GM12873 (cell line): ENCODE data around the gene WNK2.

Experiments used
- CTCF ChIP-seq: IDR thresholded peaks from 2 replicates; pipeline ENCODE4 v1.5.1; 2012; ENCODE audit warnings: low read depth, mild to moderate bottlenecking, moderate library complexity, low read length, control low read depth; ENCODE audit not compliant: insufficient read depth; ENCODE audit errors: missing control alignments

WNK2 gene

GRCh38 chr9:93292664-93293328, 108.9 kb downstream of the WNK2 start:
- no peak for TF ChIP-seq CTCF

- TF ChIP-seq CTCF: no peak
Observed at GRCh38 chr9:93294011-93294410, 110.1 kb downstream of the WNK2 start.

GRCh38 chr9:93295031-93295430, 111.1 kb downstream of the WNK2 start:
- no peak for TF ChIP-seq CTCF

- no peak for TF ChIP-seq CTCF
Observed at GRCh38 chr9:93295456-93296076, 111.6 kb downstream of the WNK2 start.

GRCh38 chr9:93296889-93297480, 113.0 kb downstream of the WNK2 start:
- no peak for TF ChIP-seq CTCF

- no peak for TF ChIP-seq CTCF
Observed at GRCh38 chr9:93297659-93298497, 113.9 kb downstream of the WNK2 start.
